HG02678 (cell line): ENCODE results near the gene MED31.
A peak's percentile ranks its signal among the peaks of the same experiment; 100 is the strongest.
"Not testable (repeated sequence)": the region's sequence is repeated elsewhere in the genome, so short reads cannot be mapped to it uniquely, and the experiment has no call there.

Experiments
- ATAC-seq: cut with Tn5 transposase; IDR thresholded peaks from one replicate; pipeline ENCODE4 v1.9.1; 2021; ENCODE audit warnings: mild to moderate bottlenecking, moderate library complexity; ENCODE audit not compliant: unreplicated experiment

Gene MED31

GRCh38 chr17:6651354-6651918 is at the start of gene MED31, which contains the start of gene C17orf100:
MED31 (minus strand) TSS chr17:6651605; CDS start chr17:6651528, 77 bp downstream.
C17orf100 (plus strand) TSS chr17:6651762; CDS start chr17:6651914, 152 bp downstream.
- peak; percentile 96 for ATAC-seq

GRCh38 chr17:6700948-6701307 is 49.5 kb upstream of the MED31 start:
- ATAC-seq: no peak

GRCh38 chr17:6699997-6700947 is 48.9 kb upstream of the MED31 start:
- ATAC-seq: no peak

- no peak for ATAC-seq
Observed at GRCh38 chr17:6698004-6698403, 46.6 kb upstream of the MED31 start.

GRCh38 chr17:6696906-6697305 is 45.5 kb upstream of the MED31 start:
- ATAC-seq: no peak

- ATAC-seq: no peak
Observed at GRCh38 chr17:6695565-6695964, 44.2 kb upstream of the MED31 start.

DNA sequence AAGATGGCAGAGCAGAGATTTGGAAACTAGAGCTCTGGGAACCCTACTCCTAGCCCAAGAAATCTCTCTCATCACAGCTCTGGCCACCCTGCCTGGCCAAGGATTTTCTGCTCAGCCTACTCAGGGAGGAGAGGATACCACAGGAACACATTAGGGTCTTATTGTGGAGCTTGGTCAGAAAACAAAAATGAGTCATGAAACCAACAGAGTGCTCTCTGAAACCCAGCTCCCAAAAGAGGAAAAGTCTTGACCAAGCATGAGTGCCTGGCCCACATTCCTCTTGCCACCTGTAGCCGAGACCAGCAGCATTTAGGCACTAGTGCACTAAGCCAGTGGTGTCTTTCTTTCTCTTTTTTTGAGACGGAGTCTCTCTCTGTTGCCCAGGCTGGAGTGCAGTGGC is 43.6 kb upstream of the MED31 start:
- ATAC-seq: no peak

DNA sequence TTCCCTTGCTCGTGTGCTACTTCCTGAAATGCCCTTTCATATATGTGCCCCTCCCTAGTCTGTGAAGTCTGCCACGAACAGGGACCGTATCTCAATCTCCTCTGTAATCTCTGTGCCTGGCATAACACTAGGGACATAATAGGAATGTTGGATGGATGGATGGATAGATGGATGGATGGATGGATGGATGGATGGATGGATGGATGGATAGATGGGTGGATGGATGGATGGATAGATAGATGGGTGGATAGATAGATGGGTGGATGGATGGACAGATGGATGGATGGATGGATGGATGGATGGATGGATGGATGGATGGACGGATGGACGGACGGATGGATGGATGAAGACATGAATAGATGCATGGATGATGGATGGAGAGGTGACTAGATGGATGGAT is 40.6 kb upstream of the MED31 start:
- not testable (repeated sequence) for ATAC-seq

DNA sequence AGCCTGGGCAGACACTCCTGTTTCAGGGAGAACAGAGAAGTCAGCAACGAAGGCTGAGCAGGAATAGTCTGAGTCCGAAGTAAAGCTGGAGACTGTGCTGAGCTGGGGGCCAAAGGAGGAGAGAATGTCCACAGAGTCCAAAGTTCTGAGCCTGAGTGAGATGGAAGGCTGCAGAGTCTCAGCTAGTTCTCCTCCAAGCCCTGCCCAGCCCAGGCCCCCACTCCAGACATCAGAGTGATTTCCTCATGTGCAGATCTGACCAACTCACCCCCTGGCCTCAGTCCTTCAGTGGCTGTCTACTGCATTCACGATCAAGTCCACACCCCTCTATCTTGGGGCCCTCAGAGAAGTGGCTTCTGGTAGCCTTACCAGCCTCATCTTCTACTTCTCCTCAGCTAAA is 40.1 kb upstream of the MED31 start:
- ATAC-seq: no peak

GRCh38 chr17:6690641-6691040 is 39.2 kb upstream of the MED31 start:
- no peak for ATAC-seq

DNA sequence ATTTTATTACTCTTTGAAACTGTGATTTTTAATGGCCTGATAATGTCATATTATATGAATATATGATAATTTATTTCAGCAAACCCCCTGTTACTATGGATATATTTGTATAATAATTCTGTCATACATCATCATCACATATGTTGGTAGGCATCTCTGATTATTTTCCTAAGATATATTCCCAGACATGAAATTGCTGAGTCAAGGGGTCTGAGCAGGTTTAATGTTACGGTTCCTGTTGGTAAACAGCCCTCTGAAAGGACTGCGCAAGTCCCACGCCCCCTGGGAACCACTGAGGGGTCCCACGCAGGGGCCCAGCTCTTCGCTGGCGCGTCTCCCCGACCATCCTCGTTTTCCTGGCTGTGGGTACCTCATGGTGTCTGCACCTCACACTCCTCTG is 37.5 kb upstream of the MED31 start:
- ATAC-seq: no peak

GRCh38 chr17:6686026-6686425 is 34.6 kb upstream of the MED31 start:
- ATAC-seq: no peak

DNA sequence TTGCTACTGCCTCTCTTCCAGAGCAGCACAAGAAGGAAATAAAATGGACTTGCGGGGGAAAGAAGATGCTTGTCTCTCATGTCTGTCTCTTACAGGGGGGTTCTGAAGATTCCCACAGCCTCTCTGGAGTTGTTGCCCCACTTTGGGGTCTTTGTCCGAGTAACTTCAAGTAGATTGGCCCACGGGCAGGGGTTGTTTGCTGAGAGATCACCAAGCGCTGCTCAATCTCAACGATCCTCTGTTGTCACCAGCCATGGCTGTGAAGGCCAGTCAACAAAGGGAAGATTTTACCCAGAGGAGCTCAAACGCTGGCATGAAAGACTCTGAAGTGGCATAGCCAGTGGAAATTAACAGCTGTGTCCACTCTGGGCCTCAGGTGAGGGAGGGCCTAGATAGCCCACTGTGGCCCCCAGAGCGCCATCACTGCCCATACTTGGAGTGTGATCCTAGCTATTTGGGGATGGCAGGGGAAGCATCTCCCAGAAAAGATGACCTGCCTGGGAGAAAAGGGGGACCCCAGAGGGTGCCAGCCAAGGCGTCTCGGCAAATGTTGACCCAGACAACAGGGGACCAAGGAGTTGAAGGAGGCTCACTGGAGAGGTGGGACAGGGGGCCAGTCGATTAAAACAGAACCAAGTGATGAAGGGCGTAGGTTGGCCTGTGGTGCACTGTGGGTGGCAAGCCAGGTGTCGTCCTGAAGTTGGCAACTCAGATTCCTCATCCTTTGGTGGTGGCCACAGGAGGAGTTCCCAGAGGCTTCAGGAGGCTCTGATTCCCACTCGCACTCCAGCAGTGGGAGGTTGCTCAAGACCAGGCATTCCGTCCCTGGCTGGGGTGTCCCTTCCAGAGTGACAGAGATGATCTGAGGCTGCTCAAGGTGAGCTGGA is 33.7 kb upstream of the MED31 start:
- ATAC-seq: no peak

- no peak for ATAC-seq
Observed at GRCh38 chr17:6684460-6684783, 33.0 kb upstream of the MED31 start.

DNA sequence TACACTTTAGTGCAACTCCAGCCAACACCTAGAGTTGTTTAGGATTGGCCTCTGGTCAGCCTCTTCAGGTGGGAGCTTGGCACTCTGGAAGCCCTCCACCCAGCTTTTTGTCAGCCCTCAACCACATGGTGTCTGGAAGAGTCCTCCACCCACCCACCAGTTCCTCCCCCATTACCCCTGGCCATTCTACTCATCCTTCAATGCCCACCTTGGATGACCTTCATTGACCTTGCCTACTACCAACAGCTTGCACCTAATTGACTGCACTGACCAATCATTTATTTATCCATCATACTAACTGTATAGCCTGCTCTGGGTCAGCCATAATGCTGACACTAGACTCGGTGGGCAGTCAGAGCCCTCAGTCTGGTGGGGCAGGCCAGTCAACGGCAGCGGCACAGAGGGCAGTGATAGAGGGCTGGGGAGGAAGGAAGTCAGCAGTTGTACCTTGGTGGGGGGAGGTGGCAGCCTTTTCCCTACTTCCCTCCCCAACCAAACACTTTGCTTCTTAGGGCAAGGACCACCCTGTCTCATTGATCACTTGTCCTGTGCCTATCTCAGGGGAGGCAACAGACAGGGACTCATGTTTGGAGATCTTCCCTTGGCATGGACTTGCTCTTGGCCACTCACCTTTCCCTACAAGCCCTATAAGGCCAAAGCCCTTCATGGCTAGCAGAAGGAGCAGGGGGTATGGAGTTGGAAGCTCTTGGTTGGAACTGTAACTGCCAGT is 32.5 kb upstream of the MED31 start:
- ATAC-seq: no peak

DNA sequence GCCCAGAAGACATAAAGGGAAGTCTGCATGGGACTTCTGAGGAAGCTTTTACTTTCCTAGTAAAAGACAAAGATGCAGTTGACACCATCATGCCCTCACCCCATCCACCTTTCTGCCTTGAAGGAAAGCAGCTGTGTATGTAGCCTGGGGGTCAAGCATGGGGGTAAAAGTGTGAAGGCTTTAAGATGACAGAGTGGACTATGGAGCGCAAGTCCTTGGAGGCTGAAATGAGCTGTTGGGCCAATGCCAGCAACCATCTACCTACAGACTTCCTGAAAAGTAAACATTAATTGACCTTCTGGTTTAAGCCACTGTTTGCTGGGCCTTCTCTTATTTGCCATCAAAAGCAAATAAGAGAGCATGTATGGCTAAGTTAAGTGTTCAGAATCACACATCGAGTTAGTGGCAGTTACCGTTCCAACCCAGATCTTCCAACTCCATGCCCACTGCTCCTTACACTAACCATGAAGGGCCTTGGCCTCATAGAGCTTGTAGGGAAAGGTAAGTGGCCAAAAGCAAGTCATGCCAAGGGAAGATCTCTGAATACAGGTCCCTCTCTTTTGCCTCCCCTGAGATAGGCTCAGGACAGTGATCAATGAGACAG is 31.8 kb upstream of the MED31 start:
- no peak for ATAC-seq

DNA sequence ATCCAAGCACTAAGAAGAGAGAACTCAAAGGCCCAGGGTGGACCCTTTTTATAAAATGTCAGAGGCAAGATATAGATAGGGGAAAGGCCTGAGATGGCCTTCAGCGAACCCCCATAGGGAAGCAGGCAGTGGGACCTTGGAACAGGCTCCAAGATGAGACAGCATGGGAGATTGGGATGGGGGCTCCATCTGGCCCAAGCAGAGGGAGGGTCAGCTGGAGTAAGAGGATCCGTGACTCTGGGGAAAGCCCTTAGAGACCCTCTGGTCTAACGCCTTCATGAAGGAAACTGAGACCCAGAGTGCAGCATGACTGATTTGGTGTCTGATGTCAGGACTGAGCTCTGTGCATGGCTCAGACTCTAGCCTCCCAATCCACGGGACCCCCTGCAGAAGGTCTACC is 30.9 kb upstream of the MED31 start:
- ATAC-seq: no peak

GRCh38 chr17:6681671-6682070 is 30.3 kb upstream of the MED31 start:
- no peak for ATAC-seq

GRCh38 chr17:6681176-6681575 is 29.8 kb upstream of the MED31 start:
- no peak for ATAC-seq

DNA sequence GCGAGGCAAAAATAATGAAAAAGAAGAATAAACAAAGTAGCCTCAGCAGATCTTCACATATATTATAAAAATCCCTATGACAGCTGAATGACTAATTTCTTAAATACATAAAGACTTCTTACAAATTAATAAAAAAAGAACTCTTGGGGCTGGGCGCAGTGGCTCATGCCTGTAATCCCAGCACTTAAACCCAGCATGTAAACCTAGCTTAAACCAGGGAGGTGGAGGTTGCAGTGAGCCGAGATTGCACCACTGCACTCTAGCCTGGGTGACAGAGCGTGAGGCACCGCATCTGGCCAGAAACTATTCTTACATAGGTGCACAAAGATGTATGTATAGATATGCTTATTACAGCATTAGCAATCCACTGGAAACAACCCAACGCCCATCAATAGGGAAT is 27.8 kb upstream of the MED31 start:
- ATAC-seq: no peak
